ENCODE data around the gene MICAL2. TPM values are rescaled to one million over a fixed set of nuclear protein-coding genes. Genes with fewer than 3 reads are reported as not detected.

The MICAL2 gene
- polyA plus RNA-seq, 1 experiment: 135 TPM

GRCh38 chr11:12122083-12122482 lies 11.7 kb downstream of the MICAL2 start:
- TF ChIP-seq CTCF (IDR thresholded peaks at IDR 0.05; ENCODE audit: insufficient read depth, low read depth, low read length): peak; percentile 30; the same call in 1 of the 2 replicates
- ChIA-PET POLR2A (no interaction called here), CTCF (interaction anchor here (1.0 to 4.6 kb wide), 6 partner anchors 14 to 159 kb away, joined by 3 to 27 read pairs (median 5); no protein-coding TSS in a partner anchor)
- H3K4me3 ChIP-seq (ENCODE audit: low read depth, low read length): no peak overlapping the region
- H3K36me3 ChIP-seq (ENCODE audit: control insufficient read depth, insufficient read depth, low read length): no peaks in the 10 kb centered on the region; the same call in 1 of the 2 replicates
- DNase-seq (ENCODE audit: low read depth): no peak
- H3K27me3 ChIP-seq (ENCODE audit: control insufficient read depth, insufficient read depth, low read length): no peaks in the 10 kb centered on the region

GRCh38 chr11:12123273-12123672 lies 12.9 kb downstream of the MICAL2 start:
- POLR2A ChIA-PET: no interaction called here
- no peak for TF ChIP-seq CTCF (IDR thresholded peaks at IDR 0.05; ENCODE audit: insufficient read depth, low read depth, low read length)
- CTCF ChIA-PET: interaction anchor here (0.8 to 1.3 kb wide), 2 partner anchors 56 to 113 kb away, joined by 3 to 4 read pairs; no protein-coding TSS in a partner anchor
- Histone ChIP-seq H3K27me3 (ENCODE audit: control insufficient read depth, insufficient read depth, low read length) (no peaks in the 10 kb centered on the region), H3K4me3 (ENCODE audit: low read depth, low read length) (no peak overlapping the region), H3K36me3 (ENCODE audit: control insufficient read depth, insufficient read depth, low read length) (no peaks in the 10 kb centered on the region; the same call in 1 of the 2 replicates)
- DNase-seq (ENCODE audit: low read depth): no peak

- CTCF ChIA-PET: interaction anchor here (0.9 kb wide), 1 partner anchor 103 kb away, joined by 3 read pairs; no protein-coding TSS in a partner anchor
These were observed 13.4 kb downstream of the MICAL2 start for GRCh38 chr11:12123799-12124198.

GRCh38 chr11:12124306-12124705 lies 13.9 kb downstream of the MICAL2 start:
- ChIA-PET CTCF (interaction anchor here (0.9 kb wide), 1 partner anchor 103 kb away, joined by 3 read pairs; no protein-coding TSS in a partner anchor), POLR2A (no interaction called here)

More at GRCh38 chr11:12123799-12124198, 13.4 kb downstream of the MICAL2 start:
- Histone ChIP-seq H3K27me3 (ENCODE audit: control insufficient read depth, insufficient read depth, low read length) (no peaks in the 10 kb centered on the region), H3K4me3 (ENCODE audit: low read depth, low read length) (no peak overlapping the region), H3K36me3 (ENCODE audit: control insufficient read depth, insufficient read depth, low read length) (no peaks in the 10 kb centered on the region; the same call in 1 of the 2 replicates)
- POLR2A ChIA-PET: no interaction called here
- TF ChIP-seq CTCF (IDR thresholded peaks at IDR 0.05; ENCODE audit: insufficient read depth, low read depth, low read length): no peak
- DNase-seq (ENCODE audit: low read depth): no peak

More at GRCh38 chr11:12124306-12124705, 13.9 kb downstream of the MICAL2 start:
- DNase-seq (ENCODE audit: low read depth): no peak
- Histone ChIP-seq H3K27me3 (ENCODE audit: control insufficient read depth, insufficient read depth, low read length) (no peaks in the 10 kb centered on the region), H3K4me3 (ENCODE audit: low read depth, low read length) (no peak overlapping the region), H3K36me3 (ENCODE audit: control insufficient read depth, insufficient read depth, low read length) (no peaks in the 10 kb centered on the region; the same call in 1 of the 2 replicates)
- TF ChIP-seq CTCF (IDR thresholded peaks at IDR 0.05; ENCODE audit: insufficient read depth, low read depth, low read length): no peak

All from BJ (cell line).